Gastrocnemius medialis (tissue), 4 donors: Measurements from ENCODE around the gene LRRC8E. TPM values are rescaled to one million over a fixed set of nuclear protein-coding genes. Genes with fewer than 3 reads are reported as not detected.

Source experiments
- ATAC-seq, 2 donors: fragments of 150-250 bp; one replicate each; pipeline ENCODE4 v1.9.1; 2016
- DNase-seq, 2 donors: peaks; one replicate each; pipeline ENCODE4 v3.0.0-alpha.2; 2019
- H3K27ac ChIP-seq, 4 donors: fragments of 200-600 bp; sonication (generic); 1 replicate in 1 of 4; 2 replicates in 3 of 4; pipeline ENCODE4 v1.5.1; 2016 to 2018; ENCODE audit warnings: mild to moderate bottlenecking in 2 of 4, moderate library complexity in 1 of 4
- H3K27me3 ChIP-seq, 3 donors: fragments of 200-600 bp; sonication (generic) in 2 of 3; 1 replicate in 1 of 3; 2 replicates in 2 of 3; pipeline versions ENCODE4 v1.5.1 to v1.6.0; 2016 to 2019; ENCODE audit warnings: mild to moderate bottlenecking in 1 of 3, moderate library complexity in 1 of 3
- H3K36me3 ChIP-seq, 2 donors: fragments of 200-600 bp; sonication (generic) in 1 of 2; one replicate each; pipeline ENCODE4 v1.5.1; 2017 to 2018
- H3K4me1 ChIP-seq, 2 donors: fragments of 200-600 bp; sonication (generic) in 1 of 2; one replicate each; pipeline ENCODE4 v1.5.1; 2016 to 2017; ENCODE audit warnings: mild to moderate bottlenecking in 2 of 2
- H3K4me3 ChIP-seq, 4 donors: fragments of 200-600 bp; sonication (generic) in 3 of 4; 1 replicate in 1 of 4; 2 replicates in 3 of 4; pipeline ENCODE4 v1.5.1; 2016 to 2019; ENCODE audit warnings: mild to moderate bottlenecking in 2 of 4
- H3K9me3 ChIP-seq, 3 donors: fragments of 200-600 bp; sonication (generic) in 2 of 3; 1 replicate in 1 of 3; 2 replicates in 2 of 3; pipeline ENCODE4 v1.5.1; 2016 to 2019
- CTCF ChIP-seq, 5 experiments: fragments of 450-650 bp in 3 of 5; fragments of 200-600 bp in 2 of 5; sonication (generic) in 2 of 5; IDR thresholded peaks in 4 of 5; conservative IDR thresholded peaks in 1 of 5; 1 replicate in 4 of 5; 2 replicates in 1 of 5; pipeline ENCODE4 v1.5.1; 2016 to 2019; ENCODE audit warnings: antibody characterized with exemption in 5 of 5, mild to moderate bottlenecking in 3 of 5, moderate library complexity in 3 of 5
- POLR2A ChIP-seq, 2 donors: fragments of 450-650 bp; IDR thresholded peaks; one replicate each; pipeline ENCODE4 v1.6.1; 2017; ENCODE audit warnings: antibody characterized with exemption in 2 of 2, mild to moderate bottlenecking in 2 of 2, moderate library complexity in 2 of 2
- in situ Hi-C, 4 donors: fragments of 200-750 bp; cut with MboI; loops; one replicate each; pipeline versions ENCODE4 v1.15.0 to v1.8.0; 2017; ENCODE audit warnings: low sequenced_read_pairs in 4 of 4
- intact Hi-C: fragments of 100-400 bp; cut with DNase I; formaldehyde crosslinking; loops from one replicate; pipeline ENCODE4 v1.15.1; 2023; ENCODE audit warnings: low total_unique reads
- total RNA-seq, 4 donors: library from RNA; depleted of rRNA; stranded (reverse); fragments of >200 nt; gene quantifications; one replicate each; pipeline versions ENCODE4 v1.1.0 to v1.2.3, GENCODE V29; 2016

The LRRC8E gene
- total RNA-seq, 4 donors from 2014 or later = 2.1 TPM; not detected in 3

- Histone ChIP-seq H3K36me3 (peaks cover 0 to 11% of the 10 kb centered on the region in 2 donors), H3K4me3 (peak overlapping the region; percentile 67 to 95 (median 80)), H3K4me1 (peaks cover 21 to 35% of the 10 kb centered on the region in 2 donors), H3K27ac (peak overlapping the region; percentile 80 to 95 (median 93)), H3K27me3 (peaks cover 27 to 44% (median 33%) of the 10 kb centered on the region in 3 donors), H3K9me3 (no peaks in the 10 kb centered on the region)
- DNase-seq = peak; percentile 98 to 99
- TF ChIP-seq CTCF (IDR thresholded peaks at IDR 0.05 in 4 of 5, conservative IDR thresholded peaks at IDR 0.05 in 1 of 5) (no peak), POLR2A (IDR thresholded peaks at IDR 0.05) (peak in 1 of 2 donors; percentile 9)
- intact Hi-C loops (loop anchor here (1.0 kb wide), 3 partner anchors 17 to 91 kb away; partner anchors contain the start of genes MAP2K7 and TIMM44), in situ Hi-C loops (no loop called here)
- peak; percentile 78 to 81 for ATAC-seq
Measured at GRCh38 chr19:7920519-7921301, 32.4 kb downstream of the LRRC8E start.

- DNase-seq (no peak), ATAC-seq (no peak)
- intact Hi-C loops = no loop called here
- in situ Hi-C loops = no loop called here
- peaks cover 0 to 11% of the 10 kb centered on the region in 2 donors for H3K36me3 ChIP-seq
- TF ChIP-seq CTCF (IDR thresholded peaks at IDR 0.05 in 4 of 5, conservative IDR thresholded peaks at IDR 0.05 in 1 of 5) (no peak), POLR2A (IDR thresholded peaks at IDR 0.05) (no peak)
- H3K9me3 ChIP-seq = no peaks in the 10 kb centered on the region
- H3K27ac ChIP-seq = peak overlapping the region; percentile 62 to 95 (median 86)
- peaks cover 20 to 37% (median 25%) of the 10 kb centered on the region in 3 donors for H3K27me3 ChIP-seq
- peak overlapping the region; percentile 53 to 95 (median 70) for H3K4me3 ChIP-seq
- H3K4me1 ChIP-seq = peaks cover 16 to 32% of the 10 kb centered on the region in 2 donors
Measured at GRCh38 chr19:7921302-7921966, 33.1 kb downstream of the LRRC8E start.

- DNase-seq = no peak
- H3K27ac ChIP-seq = no peak overlapping the region
Measured at GRCh38 chr19:7921967-7922835, 33.9 kb downstream of the LRRC8E start.

More at GRCh38 chr19:7921967-7922835, 33.9 kb downstream of the LRRC8E start:
- no peak for ATAC-seq
- intact Hi-C loops = no loop called here
- H3K27me3 ChIP-seq = peaks cover 16 to 29% (median 19%) of the 10 kb centered on the region in 3 donors
- H3K4me1 ChIP-seq = peaks cover 16 to 33% of the 10 kb centered on the region in 2 donors
- peaks cover 0 to 11% of the 10 kb centered on the region in 2 donors for H3K36me3 ChIP-seq
- H3K9me3 ChIP-seq = no peaks in the 10 kb centered on the region
- TF ChIP-seq POLR2A (IDR thresholded peaks at IDR 0.05) (no peak), CTCF (IDR thresholded peaks at IDR 0.05 in 4 of 5, conservative IDR thresholded peaks at IDR 0.05 in 1 of 5) (no peak)
- peak overlapping the region in 1 of 4 donors; percentile 67 for H3K4me3 ChIP-seq
- in situ Hi-C loops = no loop called here
